Measurements from ENCODE around the gene EIF4E3. TPM values are rescaled to one million over a fixed set of nuclear protein-coding genes. Genes with fewer than 3 reads are reported as not detected.

The EIF4E3 gene
- total and polyA plus RNA-seq, 7 donors = 10.3 to 60.1 (median 48.6) TPM

DNA sequence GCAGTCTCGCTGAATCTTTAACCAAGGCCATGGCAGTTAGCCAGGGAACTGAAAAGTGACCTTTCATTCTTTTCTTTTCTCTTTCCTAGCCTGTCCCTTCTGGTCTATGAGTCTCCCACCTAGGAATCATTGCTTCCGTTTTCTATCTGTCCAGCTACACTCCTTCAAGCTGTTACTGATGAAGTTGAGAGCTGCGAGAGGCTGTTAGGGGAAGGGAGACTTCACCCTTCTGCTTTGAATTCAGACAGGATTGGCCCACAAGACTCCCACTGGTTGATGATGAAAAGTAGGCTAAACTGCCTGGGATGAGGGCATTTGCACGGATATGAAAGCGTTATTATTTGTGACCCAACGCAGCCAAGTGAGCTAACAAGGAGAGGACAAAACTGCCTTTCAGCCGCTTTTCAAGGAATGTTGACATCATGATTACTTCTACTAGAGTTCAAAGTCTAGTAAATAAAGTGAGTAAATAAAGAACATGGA, 30.2 kb downstream of the EIF4E3 start:
- DNase-seq (no peak), ATAC-seq (no peak)
- peaks cover 0 to 15% of the 10 kb centered on the region in 2 donors for H3K36me3 ChIP-seq (ENCODE audit: insufficient read depth in 1 of 2, low read depth in 1 of 2)
- TF ChIP-seq CTCF (IDR thresholded peaks at IDR 0.05) = no peak
- intact Hi-C loops (cut with DNase I) = no loop called here
- peaks cover 5% of the 10 kb centered on the region for H3K4me1 ChIP-seq
- no peak overlapping the region for H3K4me3 ChIP-seq
- H3K9me3 ChIP-seq = no peaks in the 10 kb centered on the region
- no peaks in the 10 kb centered on the region for H3K27me3 ChIP-seq (ENCODE audit: insufficient read depth in 3 of 3, low read length in 2 of 3)
- H3K27ac ChIP-seq = no peak overlapping the region
- 61 to 68% (median 67%) methylated on average over 7 of the region's 7 CpGs for WGBS, 3 donors

GRCh38 chr3:71694358-71694999, 30.7 kb downstream of the EIF4E3 start:
- peaks cover 5% of the 10 kb centered on the region for H3K4me1 ChIP-seq
- WGBS, 3 donors = 81 to 82% (median 81%) methylated on average over 4 of the region's 4 CpGs
- DNase-seq (no peak), ATAC-seq (no peak)
- no peaks in the 10 kb centered on the region for H3K9me3 ChIP-seq
- H3K27ac ChIP-seq = no peak overlapping the region
- H3K4me3 ChIP-seq = no peak overlapping the region
- no peaks in the 10 kb centered on the region for H3K27me3 ChIP-seq (ENCODE audit: insufficient read depth in 3 of 3, low read length in 2 of 3)
- intact Hi-C loops (cut with DNase I) = no loop called here
- no peak for TF ChIP-seq CTCF (IDR thresholded peaks at IDR 0.05)
- H3K36me3 ChIP-seq (ENCODE audit: insufficient read depth in 1 of 2, low read depth in 1 of 2) = peaks cover 0 to 21% of the 10 kb centered on the region in 2 donors

DNA sequence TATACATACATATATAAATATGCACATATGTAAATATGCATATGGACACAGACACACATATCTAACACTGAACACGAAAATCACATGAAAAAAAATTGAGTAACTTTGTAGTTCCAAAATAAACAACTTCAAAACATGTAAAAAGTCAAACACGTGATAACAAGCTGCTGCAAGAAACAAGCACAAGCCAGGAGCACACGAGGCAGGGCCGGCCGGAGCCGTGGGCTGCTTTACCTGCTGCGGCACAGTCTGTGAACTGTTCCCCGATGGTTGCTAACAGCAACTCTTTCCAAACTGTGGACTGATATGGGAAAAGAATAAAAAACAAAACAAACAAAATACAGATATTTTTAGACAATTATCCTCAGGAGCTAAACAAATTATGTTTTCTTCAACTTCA, 31.6 kb downstream of the EIF4E3 start:
- Histone ChIP-seq H3K36me3 (ENCODE audit: insufficient read depth in 1 of 2, low read depth in 1 of 2) (peaks cover 0 to 29% of the 10 kb centered on the region in 2 donors), H3K4me1 (peaks cover 5% of the 10 kb centered on the region), H3K27ac (no peak overlapping the region), H3K4me3 (no peak overlapping the region), H3K9me3 (no peaks in the 10 kb centered on the region), H3K27me3 (ENCODE audit: insufficient read depth in 3 of 3, low read length in 2 of 3) (no peaks in the 10 kb centered on the region)
- intact Hi-C loops (cut with DNase I) = no loop called here
- WGBS, 3 donors = 87 to 89% (median 89%) methylated on average over 8 of the region's 8 CpGs
- TF ChIP-seq CTCF (IDR thresholded peaks at IDR 0.05) = no peak
- ATAC-seq (no peak), DNase-seq (no peak)

- Histone ChIP-seq H3K27ac (no peak overlapping the region), H3K4me3 (no peak overlapping the region), H3K36me3 (ENCODE audit: insufficient read depth in 1 of 2, low read depth in 1 of 2) (peaks cover 0 to 44% of the 10 kb centered on the region in 2 donors), H3K9me3 (no peaks in the 10 kb centered on the region), H3K4me1 (peaks cover 5% of the 10 kb centered on the region), H3K27me3 (ENCODE audit: insufficient read depth in 3 of 3, low read length in 2 of 3) (no peaks in the 10 kb centered on the region)
- TF ChIP-seq CTCF (IDR thresholded peaks at IDR 0.05) = no peak
- intact Hi-C loops (cut with DNase I) = no loop called here
- DNase-seq (no peak), ATAC-seq (no peak)
- 96 to 100% (median 98%) methylated on average over 1 of the region's 1 CpG for WGBS, 3 donors
These were observed 33.1 kb downstream of the EIF4E3 start for GRCh38 chr3:71692139-71692538.
